MM.1S (cell line): ENCODE data around the gene EIF5.

Experiments used
- EZH2phosphoT487 ChIP-seq: fragments of 300-600 bp; sonication (generic); IDR thresholded peaks from 2 replicates; pipeline ENCODE4 v1.6.1; 2018; ENCODE audit warnings: antibody characterized with exemption, low read length
- TF ChIP-seq, protein P1 (sequence below): fragments of 300-600 bp; sonication (generic); IDR thresholded peaks from 2 replicates; pipeline ENCODE4 v1.5.1; 2016; ENCODE audit warnings: antibody characterized with exemption, low read length, mixed read lengths

DNA sequence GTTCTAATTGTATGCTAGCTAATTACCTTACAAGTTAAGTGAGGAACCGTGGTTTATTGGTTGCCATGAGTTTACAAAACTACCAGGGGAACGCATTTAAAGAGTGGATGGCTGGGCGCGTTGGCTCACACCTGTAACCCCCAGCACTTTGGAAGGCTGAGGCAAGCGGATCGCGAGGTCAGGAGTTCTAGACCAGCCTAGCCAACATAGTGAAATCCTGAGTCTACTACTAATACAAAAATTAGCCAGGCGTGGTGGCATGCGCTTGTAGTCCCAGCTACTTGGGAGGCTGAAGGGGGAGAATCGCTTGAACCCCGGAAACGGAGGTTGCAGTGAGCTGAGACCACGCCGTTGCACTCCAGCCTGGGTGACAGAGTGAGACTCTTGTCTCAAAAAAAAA is 2.2 kb downstream of the EIF5 start:
- TF ChIP-seq, protein P1, sequence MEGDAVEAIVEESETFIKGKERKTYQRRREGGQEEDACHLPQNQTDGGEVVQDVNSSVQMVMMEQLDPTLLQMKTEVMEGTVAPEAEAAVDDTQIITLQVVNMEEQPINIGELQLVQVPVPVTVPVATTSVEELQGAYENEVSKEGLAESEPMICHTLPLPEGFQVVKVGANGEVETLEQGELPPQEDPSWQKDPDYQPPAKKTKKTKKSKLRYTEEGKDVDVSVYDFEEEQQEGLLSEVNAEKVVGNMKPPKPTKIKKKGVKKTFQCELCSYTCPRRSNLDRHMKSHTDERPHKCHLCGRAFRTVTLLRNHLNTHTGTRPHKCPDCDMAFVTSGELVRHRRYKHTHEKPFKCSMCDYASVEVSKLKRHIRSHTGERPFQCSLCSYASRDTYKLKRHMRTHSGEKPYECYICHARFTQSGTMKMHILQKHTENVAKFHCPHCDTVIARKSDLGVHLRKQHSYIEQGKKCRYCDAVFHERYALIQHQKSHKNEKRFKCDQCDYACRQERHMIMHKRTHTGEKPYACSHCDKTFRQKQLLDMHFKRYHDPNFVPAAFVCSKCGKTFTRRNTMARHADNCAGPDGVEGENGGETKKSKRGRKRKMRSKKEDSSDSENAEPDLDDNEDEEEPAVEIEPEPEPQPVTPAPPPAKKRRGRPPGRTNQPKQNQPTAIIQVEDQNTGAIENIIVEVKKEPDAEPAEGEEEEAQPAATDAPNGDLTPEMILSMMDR, result no peak
- no peak for TF ChIP-seq EZH2phosphoT487
